Measurements from ENCODE around the gene EIF2B5. TPM values are rescaled to one million over a fixed set of nuclear protein-coding genes. Genes with fewer than 3 reads are reported as not detected.

The EIF2B5 gene
- total and polyA plus RNA-seq, 2 of the 13 experiments (the other 11 are each of a cell fraction or from before 2014, with no cell fraction given), result 38.4 to 60.2 TPM

DNA sequence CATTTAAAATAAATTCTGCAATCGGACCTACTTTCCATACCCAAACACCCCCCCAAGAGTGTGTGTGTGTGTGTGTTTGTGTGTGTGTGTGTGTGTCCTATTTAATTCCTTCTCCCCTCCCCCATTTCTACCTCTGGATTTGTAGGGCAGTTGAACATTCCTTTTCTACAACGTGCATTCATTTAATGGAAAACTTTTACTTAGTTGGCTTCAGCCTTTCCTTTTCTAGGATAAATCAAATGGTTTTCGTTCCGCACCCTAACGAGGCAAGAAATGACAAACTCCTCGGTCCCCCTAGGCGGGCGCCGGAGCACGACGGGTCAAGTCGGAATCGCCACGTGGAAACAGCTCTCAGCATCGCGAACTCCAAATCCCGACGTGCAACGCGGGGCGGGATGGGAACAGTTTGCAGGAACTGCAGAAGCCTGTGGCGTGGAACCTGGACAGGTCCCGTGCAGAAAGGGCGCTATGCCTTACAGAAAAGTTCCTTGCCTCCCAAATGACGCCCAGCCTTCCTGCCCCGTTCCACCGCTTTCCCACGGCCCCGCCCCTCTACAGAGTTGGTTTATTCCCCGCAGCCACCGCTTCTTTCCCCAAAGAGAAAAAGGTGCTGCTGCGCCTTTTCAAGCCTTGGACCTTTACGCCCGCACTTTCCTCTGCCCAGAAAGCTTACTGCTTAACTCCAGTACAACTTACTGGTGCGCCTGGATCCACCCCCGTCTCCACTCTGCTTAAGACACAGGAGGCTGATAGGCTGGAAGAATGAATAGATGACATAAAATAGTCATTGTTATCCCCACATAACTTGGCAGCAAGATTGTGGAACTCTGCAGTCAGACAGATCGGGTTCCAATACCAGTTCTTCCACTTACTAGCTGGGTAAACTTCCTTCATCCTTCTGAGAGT, 1.1 kb upstream of the EIF2B5 start (continued):
- TF ChIP-seq, protein P1, sequence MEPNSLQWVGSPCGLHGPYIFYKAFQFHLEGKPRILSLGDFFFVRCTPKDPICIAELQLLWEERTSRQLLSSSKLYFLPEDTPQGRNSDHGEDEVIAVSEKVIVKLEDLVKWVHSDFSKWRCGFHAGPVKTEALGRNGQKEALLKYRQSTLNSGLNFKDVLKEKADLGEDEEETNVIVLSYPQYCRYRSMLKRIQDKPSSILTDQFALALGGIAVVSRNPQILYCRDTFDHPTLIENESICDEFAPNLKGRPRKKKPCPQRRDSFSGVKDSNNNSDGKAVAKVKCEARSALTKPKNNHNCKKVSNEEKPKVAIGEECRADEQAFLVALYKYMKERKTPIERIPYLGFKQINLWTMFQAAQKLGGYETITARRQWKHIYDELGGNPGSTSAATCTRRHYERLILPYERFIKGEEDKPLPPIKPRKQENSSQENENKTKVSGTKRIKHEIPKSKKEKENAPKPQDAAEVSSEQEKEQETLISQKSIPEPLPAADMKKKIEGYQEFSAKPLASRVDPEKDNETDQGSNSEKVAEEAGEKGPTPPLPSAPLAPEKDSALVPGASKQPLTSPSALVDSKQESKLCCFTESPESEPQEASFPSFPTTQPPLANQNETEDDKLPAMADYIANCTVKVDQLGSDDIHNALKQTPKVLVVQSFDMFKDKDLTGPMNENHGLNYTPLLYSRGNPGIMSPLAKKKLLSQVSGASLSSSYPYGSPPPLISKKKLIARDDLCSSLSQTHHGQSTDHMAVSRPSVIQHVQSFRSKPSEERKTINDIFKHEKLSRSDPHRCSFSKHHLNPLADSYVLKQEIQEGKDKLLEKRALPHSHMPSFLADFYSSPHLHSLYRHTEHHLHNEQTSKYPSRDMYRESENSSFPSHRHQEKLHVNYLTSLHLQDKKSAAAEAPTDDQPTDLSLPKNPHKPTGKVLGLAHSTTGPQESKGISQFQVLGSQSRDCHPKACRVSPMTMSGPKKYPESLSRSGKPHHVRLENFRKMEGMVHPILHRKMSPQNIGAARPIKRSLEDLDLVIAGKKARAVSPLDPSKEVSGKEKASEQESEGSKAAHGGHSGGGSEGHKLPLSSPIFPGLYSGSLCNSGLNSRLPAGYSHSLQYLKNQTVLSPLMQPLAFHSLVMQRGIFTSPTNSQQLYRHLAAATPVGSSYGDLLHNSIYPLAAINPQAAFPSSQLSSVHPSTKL (CRISPR knock-in tag; IDR thresholded peaks at IDR 0.05), result peak; percentile 60; the same call in 1 of the 2 replicates
- TF ChIP-seq HIVEP1 (CRISPR knock-in tag; IDR thresholded peaks at IDR 0.05) (peak; percentile 81; the same call in 1 of the 2 replicates), ZFY (CRISPR knock-in tag; IDR thresholded peaks at IDR 0.05) (peak; percentile 52; the same call in 1 of the 2 replicates), ZNF607 (CRISPR knock-in tag; IDR thresholded peaks at IDR 0.05; ENCODE audit: borderline replicate concordance) (no peak), ZNF343 (CRISPR knock-in tag; IDR thresholded peaks at IDR 0.05) (peak; percentile 74; the same call in 1 of the 2 replicates), SCMH1 (CRISPR knock-in tag; IDR thresholded peaks at IDR 0.05; ENCODE audit: borderline replicate concordance) (no peak), ZNF232 (CRISPR knock-in tag; IDR thresholded peaks at IDR 0.05; ENCODE audit: borderline replicate concordance) (peak; percentile 69; the same call in 1 of the 2 replicates)
- TF ChIP-seq, protein P2, sequence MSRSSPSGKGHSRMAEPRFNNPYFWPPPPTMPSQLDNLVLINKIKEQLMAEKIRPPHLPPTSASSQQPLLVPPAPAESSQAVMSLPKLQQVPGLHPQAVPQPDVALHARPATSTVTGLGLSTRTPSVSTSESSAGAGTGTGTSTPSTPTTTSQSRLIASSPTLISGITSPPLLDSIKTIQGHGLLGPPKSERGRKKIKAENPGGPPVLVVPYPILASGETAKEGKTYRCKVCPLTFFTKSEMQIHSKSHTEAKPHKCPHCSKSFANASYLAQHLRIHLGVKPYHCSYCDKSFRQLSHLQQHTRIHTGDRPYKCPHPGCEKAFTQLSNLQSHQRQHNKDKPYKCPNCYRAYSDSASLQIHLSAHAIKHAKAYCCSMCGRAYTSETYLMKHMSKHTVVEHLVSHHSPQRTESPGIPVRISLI (CRISPR knock-in tag; IDR thresholded peaks at IDR 0.05; ENCODE audit: borderline replicate concordance), result peak; percentile 54; the same call in 1 of the 2 replicates
- TF ChIP-seq, protein P3, sequence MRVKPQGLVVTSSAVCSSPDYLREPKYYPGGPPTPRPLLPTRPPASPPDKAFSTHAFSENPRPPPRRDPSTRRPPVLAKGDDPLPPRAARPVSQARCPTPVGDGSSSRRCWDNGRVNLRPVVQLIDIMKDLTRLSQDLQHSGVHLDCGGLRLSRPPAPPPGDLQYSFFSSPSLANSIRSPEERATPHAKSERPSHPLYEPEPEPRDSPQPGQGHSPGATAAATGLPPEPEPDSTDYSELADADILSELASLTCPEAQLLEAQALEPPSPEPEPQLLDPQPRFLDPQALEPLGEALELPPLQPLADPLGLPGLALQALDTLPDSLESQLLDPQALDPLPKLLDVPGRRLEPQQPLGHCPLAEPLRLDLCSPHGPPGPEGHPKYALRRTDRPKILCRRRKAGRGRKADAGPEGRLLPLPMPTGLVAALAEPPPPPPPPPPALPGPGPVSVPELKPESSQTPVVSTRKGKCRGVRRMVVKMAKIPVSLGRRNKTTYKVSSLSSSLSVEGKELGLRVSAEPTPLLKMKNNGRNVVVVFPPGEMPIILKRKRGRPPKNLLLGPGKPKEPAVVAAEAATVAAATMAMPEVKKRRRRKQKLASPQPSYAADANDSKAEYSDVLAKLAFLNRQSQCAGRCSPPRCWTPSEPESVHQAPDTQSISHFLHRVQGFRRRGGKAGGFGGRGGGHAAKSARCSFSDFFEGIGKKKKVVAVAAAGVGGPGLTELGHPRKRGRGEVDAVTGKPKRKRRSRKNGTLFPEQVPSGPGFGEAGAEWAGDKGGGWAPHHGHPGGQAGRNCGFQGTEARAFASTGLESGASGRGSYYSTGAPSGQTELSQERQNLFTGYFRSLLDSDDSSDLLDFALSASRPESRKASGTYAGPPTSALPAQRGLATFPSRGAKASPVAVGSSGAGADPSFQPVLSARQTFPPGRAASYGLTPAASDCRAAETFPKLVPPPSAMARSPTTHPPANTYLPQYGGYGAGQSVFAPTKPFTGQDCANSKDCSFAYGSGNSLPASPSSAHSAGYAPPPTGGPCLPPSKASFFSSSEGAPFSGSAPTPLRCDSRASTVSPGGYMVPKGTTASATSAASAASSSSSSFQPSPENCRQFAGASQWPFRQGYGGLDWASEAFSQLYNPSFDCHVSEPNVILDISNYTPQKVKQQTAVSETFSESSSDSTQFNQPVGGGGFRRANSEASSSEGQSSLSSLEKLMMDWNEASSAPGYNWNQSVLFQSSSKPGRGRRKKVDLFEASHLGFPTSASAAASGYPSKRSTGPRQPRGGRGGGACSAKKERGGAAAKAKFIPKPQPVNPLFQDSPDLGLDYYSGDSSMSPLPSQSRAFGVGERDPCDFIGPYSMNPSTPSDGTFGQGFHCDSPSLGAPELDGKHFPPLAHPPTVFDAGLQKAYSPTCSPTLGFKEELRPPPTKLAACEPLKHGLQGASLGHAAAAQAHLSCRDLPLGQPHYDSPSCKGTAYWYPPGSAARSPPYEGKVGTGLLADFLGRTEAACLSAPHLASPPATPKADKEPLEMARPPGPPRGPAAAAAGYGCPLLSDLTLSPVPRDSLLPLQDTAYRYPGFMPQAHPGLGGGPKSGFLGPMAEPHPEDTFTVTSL (CRISPR knock-in tag; IDR thresholded peaks at IDR 0.05; ENCODE audit: borderline replicate concordance), result peak; percentile 57
